H9 (cell line): ENCODE measurements around the gene STPG1. TPM values are rescaled to one million over a fixed set of nuclear protein-coding genes. Genes with fewer than 3 reads are reported as not detected.
A peak's percentile ranks its signal among the peaks of the same experiment; 100 is the strongest.

ENCODE experiments used
- DNase-seq: peaks from one replicate; pipeline ENCODE4 v3.0.0-alpha.2; 2017
- H2AFZ ChIP-seq: one replicate; pipeline ENCODE4 v1.6.1; 2013; ENCODE audit warnings: mild to moderate bottlenecking, low read length, control low read depth, moderate library complexity
- H2AK5ac ChIP-seq: 2 replicates; pipeline ENCODE4 v1.6.1; 2013; ENCODE audit warnings: low read length, control low read depth, mixed read lengths; ENCODE audit not compliant: insufficient read length
- H2BK120ac ChIP-seq: one replicate; pipeline ENCODE4 v1.6.1; 2013; ENCODE audit warnings: low read depth, mild to moderate bottlenecking, low read length, control low read depth, inconsistent platforms; ENCODE audit not compliant: poor library complexity, severe bottlenecking
- H2BK12ac ChIP-seq: 2 replicates; pipeline ENCODE4 v1.6.1; 2013; ENCODE audit warnings: low read length, control low read depth, mixed read lengths, low read depth; ENCODE audit not compliant: insufficient read length
- H2BK15ac ChIP-seq: 2 replicates; pipeline ENCODE4 v1.6.1; 2013; ENCODE audit warnings: low read depth, low read length, control low read depth
- H2BK20ac ChIP-seq: one replicate; pipeline ENCODE4 v1.6.1; 2013; ENCODE audit warnings: low read depth, mild to moderate bottlenecking, low read length, control low read depth, inconsistent platforms; ENCODE audit not compliant: poor library complexity, severe bottlenecking
- H2BK5ac ChIP-seq: 2 replicates; pipeline ENCODE4 v1.6.1; 2013; ENCODE audit warnings: low read length, control low read depth, mixed read lengths; ENCODE audit not compliant: insufficient read length
- H3K14ac ChIP-seq: 2 replicates; pipeline ENCODE4 v1.6.1; 2013; ENCODE audit warnings: low read length, control low read depth; ENCODE audit not compliant: insufficient read depth
- H3K18ac ChIP-seq: 2 replicates; pipeline ENCODE4 v1.6.1; 2013; ENCODE audit warnings: low read depth, mild to moderate bottlenecking, mixed read lengths, low read length, control low read depth; ENCODE audit not compliant: insufficient read length
- H3K23ac ChIP-seq: 2 replicates; pipeline ENCODE4 v1.6.1; 2013; ENCODE audit warnings: low read length, control low read depth, mixed read lengths, low read depth; ENCODE audit not compliant: insufficient read length
- H3K23me2 ChIP-seq: 2 replicates; pipeline ENCODE4 v1.6.1; 2013; ENCODE audit warnings: low read depth, mild to moderate bottlenecking, mixed read lengths, low read length, control low read depth; ENCODE audit not compliant: insufficient read length, poor library complexity, severe bottlenecking
- H3K27ac ChIP-seq: 2 replicates; pipeline ENCODE4 v1.5.1; 2013; ENCODE audit warnings: low read length, control low read depth, mixed read lengths, low read depth; ENCODE audit not compliant: insufficient read length
- H3K27me3 ChIP-seq: 2 replicates; pipeline ENCODE4 v1.6.1; 2013; ENCODE audit warnings: low read length, control low read depth, inconsistent platforms; ENCODE audit not compliant: insufficient read depth
- H3K4ac ChIP-seq: 2 replicates; pipeline ENCODE4 v1.6.1; 2013; ENCODE audit warnings: low read depth, mild to moderate bottlenecking, control low read depth, inconsistent platforms, low read length, moderate library complexity
- H3K4me1 ChIP-seq: 2 replicates; pipeline ENCODE4 v1.6.1; 2013; ENCODE audit warnings: low read length, control low read depth, inconsistent platforms; ENCODE audit not compliant: insufficient read depth
- H3K4me2 ChIP-seq: 2 replicates; pipeline ENCODE4 v1.6.1; 2013; ENCODE audit warnings: low read length, control low read depth, mixed read lengths; ENCODE audit not compliant: insufficient read length, insufficient read depth
- H3K56ac ChIP-seq: 2 replicates; pipeline ENCODE4 v1.6.1; 2013; ENCODE audit warnings: low read depth, mild to moderate bottlenecking, mixed read lengths, low read length, control low read depth; ENCODE audit not compliant: insufficient read length
- H3K79me1 ChIP-seq: 2 replicates; pipeline ENCODE4 v1.6.1; 2013; ENCODE audit warnings: low read depth, mild to moderate bottlenecking, moderate library complexity, low read length, control low read depth, inconsistent platforms; ENCODE audit not compliant: insufficient read depth, poor library complexity, severe bottlenecking
- H3K79me2 ChIP-seq: 2 replicates; pipeline ENCODE4 v1.6.1; 2013; ENCODE audit warnings: low read length, control low read depth, inconsistent platforms; ENCODE audit not compliant: insufficient read depth
- H3K9ac ChIP-seq: 2 replicates; pipeline ENCODE4 v1.6.1; 2013; ENCODE audit warnings: low read length, control low read depth, mixed read lengths; ENCODE audit not compliant: insufficient read length; ENCODE audit errors: extremely low read depth
- H3K9me3 ChIP-seq: one replicate; pipeline ENCODE4 v1.6.1; 2013; ENCODE audit warnings: low read depth, low read length, inconsistent platforms; ENCODE audit not compliant: control insufficient read depth
- H3T11ph ChIP-seq: one replicate; pipeline ENCODE4 v1.6.1; 2013; ENCODE audit warnings: mild to moderate bottlenecking, low read length, control low read depth, inconsistent platforms
- H4K20me1 ChIP-seq: one replicate; pipeline ENCODE4 v1.6.1; 2013; ENCODE audit not compliant: control insufficient read depth, insufficient read length, insufficient read depth
- H4K5ac ChIP-seq: 2 replicates; pipeline ENCODE4 v1.6.1; 2013; ENCODE audit warnings: low read depth, mild to moderate bottlenecking, mixed read lengths, low read length, control low read depth; ENCODE audit not compliant: insufficient read length
- H4K8ac ChIP-seq: replicated peaks from 2 replicates; pipeline ENCODE4 v1.6.1; 2013; ENCODE audit warnings: low read length, control low read depth, mixed read lengths, low read depth; ENCODE audit not compliant: insufficient read length
- H4K91ac ChIP-seq: 2 replicates; pipeline ENCODE4 v1.6.1; 2013; ENCODE audit warnings: low read depth, mild to moderate bottlenecking, moderate library complexity, mixed read lengths, low read length, control low read depth; ENCODE audit not compliant: insufficient read length
- H3K27ac Mint-ChIP-seq, 3 experiments: 2 replicates in 2 of 3; 3 replicates in 1 of 3; pipeline ENCODE4 v1.8.0; 2020 to 2021; ENCODE audit warnings: mixed read lengths in 3 of 3, mild to moderate bottlenecking in 1 of 3, moderate library complexity in 1 of 3
- H3K27me3 Mint-ChIP-seq: 2 replicates; pipeline ENCODE4 v1.8.0; 2021; ENCODE audit warnings: low read depth, mild to moderate bottlenecking, moderate library complexity, mixed read lengths
- H3K36me3 Mint-ChIP-seq, 3 experiments: 2 replicates in 2 of 3; 3 replicates in 1 of 3; pipeline ENCODE4 v1.8.0; 2020 to 2021; ENCODE audit warnings: low read depth in 3 of 3, mixed read lengths in 3 of 3; ENCODE audit not compliant: insufficient read depth in 1 of 3
- H3K4me1 Mint-ChIP-seq, 2 experiments: 2 replicates each; pipeline ENCODE4 v1.8.0; 2020; ENCODE audit warnings: mixed read lengths in 2 of 2
- H3K4me3 Mint-ChIP-seq, 2 experiments: 2 replicates in 1 of 2; 3 replicates in 1 of 2; pipeline ENCODE4 v1.8.0; 2020 to 2021; ENCODE audit warnings: mild to moderate bottlenecking in 2 of 2, mixed read lengths in 2 of 2, moderate library complexity in 1 of 2
- H3K9me3 Mint-ChIP-seq, 2 experiments: 2 replicates in 1 of 2; 3 replicates in 1 of 2; pipeline ENCODE4 v1.8.0; 2020; ENCODE audit warnings: mild to moderate bottlenecking in 2 of 2, mixed read lengths in 2 of 2, moderate library complexity in 1 of 2
- WGBS: extraction: QIAGEN DNeasy Blood & Tissue Kit; methylation state at CpG from one replicate; pipeline ENCODE4 v1.1.7; 2013; ENCODE audit warnings: missing lambda C conversion rate, low lambda C conversion rate, mixed read lengths; ENCODE audit not compliant: insufficient read length; ENCODE audit errors: extremely low coverage; 5-methylcytosine and 5-hydroxymethylcytosine counted together
- total RNA-seq: library from RNA; stranded (reverse); gene quantifications from 2 replicates; pipeline ENCODE4 v1.2.1, GENCODE V29; 2021
- TF ChIP-seq, protein P1 (sequence below): fragments of 200-600 bp; sonication (generic); conservative IDR thresholded peaks from 3 replicates; pipeline ENCODE4 v1.8.0; 2021; ENCODE audit warnings: antibody characterized with exemption, mild to moderate bottlenecking

Gene STPG1
- total RNA-seq, 1 experiment from 2014 or later = 8.3 TPM

DNA sequence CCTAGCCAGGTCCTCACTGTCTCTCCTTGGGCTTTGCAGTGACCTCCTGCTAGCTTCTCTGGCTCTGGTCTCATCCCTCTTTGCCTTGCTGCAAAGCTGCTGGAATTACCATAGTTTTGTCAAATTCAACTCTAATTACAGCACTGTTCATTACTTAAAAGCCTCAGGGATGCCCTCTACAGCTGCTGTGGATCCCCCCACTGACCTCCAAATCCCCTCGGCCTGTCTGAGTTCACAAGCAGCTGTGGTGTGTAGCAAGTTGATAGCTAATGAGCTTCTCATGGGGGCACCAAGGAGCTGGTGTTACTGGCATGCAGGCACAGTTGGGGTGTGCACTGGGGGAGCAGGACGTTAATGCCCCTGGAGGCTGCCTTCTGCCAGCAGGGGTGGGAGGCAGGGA lies 26.9 kb upstream of the STPG1 start:
- WGBS = no CpG with 5 or more reads among the region's 2 CpGs
- H3K27me3 ChIP-seq = no peaks in the 10 kb centered on the region
- Mint-ChIP-seq H3K9me3 (no peaks in the 10 kb centered on the region), H3K27ac (peak overlapping the region in 1 of 3 experiments; percentile 78; a peak in 2 of 7 replicates), H3K4me3 (no peak overlapping the region), H3K27me3 (no peaks in the 10 kb centered on the region), H3K4me1 (peaks cover 11 to 34% of the 10 kb centered on the region in 2 experiments), H3K36me3 (no peaks in the 10 kb centered on the region)
- no peak overlapping the region for H4K8ac ChIP-seq
- H4K20me1 ChIP-seq = no peaks in the 10 kb centered on the region
- no peak overlapping the region for H4K5ac ChIP-seq
- no peaks in the 10 kb centered on the region for H3K79me2 ChIP-seq
- no peaks in the 10 kb centered on the region for H3K4me1 ChIP-seq
- H3K4ac ChIP-seq = no peak overlapping the region
- H4K91ac ChIP-seq = no peak overlapping the region
- H2BK20ac ChIP-seq = no peak overlapping the region
- no peak overlapping the region for H2BK15ac ChIP-seq
- H3K23me2 ChIP-seq = no peaks in the 10 kb centered on the region
- H2BK120ac ChIP-seq = no peak overlapping the region
- no peak overlapping the region for H2AFZ ChIP-seq
- H3K56ac ChIP-seq = no peak overlapping the region
- no peak overlapping the region for H3K27ac ChIP-seq
- no peak overlapping the region for H3K4me2 ChIP-seq
- H2AK5ac ChIP-seq = no peak overlapping the region
- H3T11ph ChIP-seq = no peak overlapping the region
- no peak overlapping the region for H3K18ac ChIP-seq
- no peak overlapping the region for H2BK5ac ChIP-seq
- no peak overlapping the region for H3K23ac ChIP-seq
- no peak overlapping the region for H3K9ac ChIP-seq
- no peaks in the 10 kb centered on the region for H3K79me1 ChIP-seq
- TF ChIP-seq, protein P1, sequence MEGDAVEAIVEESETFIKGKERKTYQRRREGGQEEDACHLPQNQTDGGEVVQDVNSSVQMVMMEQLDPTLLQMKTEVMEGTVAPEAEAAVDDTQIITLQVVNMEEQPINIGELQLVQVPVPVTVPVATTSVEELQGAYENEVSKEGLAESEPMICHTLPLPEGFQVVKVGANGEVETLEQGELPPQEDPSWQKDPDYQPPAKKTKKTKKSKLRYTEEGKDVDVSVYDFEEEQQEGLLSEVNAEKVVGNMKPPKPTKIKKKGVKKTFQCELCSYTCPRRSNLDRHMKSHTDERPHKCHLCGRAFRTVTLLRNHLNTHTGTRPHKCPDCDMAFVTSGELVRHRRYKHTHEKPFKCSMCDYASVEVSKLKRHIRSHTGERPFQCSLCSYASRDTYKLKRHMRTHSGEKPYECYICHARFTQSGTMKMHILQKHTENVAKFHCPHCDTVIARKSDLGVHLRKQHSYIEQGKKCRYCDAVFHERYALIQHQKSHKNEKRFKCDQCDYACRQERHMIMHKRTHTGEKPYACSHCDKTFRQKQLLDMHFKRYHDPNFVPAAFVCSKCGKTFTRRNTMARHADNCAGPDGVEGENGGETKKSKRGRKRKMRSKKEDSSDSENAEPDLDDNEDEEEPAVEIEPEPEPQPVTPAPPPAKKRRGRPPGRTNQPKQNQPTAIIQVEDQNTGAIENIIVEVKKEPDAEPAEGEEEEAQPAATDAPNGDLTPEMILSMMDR = no peak
- H3K9me3 ChIP-seq = no peaks in the 10 kb centered on the region
- no peak overlapping the region for H2BK12ac ChIP-seq
- DNase-seq = no peak
- no peak overlapping the region for H3K14ac ChIP-seq
